Prostate gland (tissue), 2 donors: ENCODE results near the gene SRP68.

ENCODE experiments used
- POLR2A ChIP-seq: fragments of 450-650 bp; IDR thresholded peaks from one replicate; pipeline ENCODE4 v1.6.1; 2016; ENCODE audit warnings: antibody characterized with exemption, mild to moderate bottlenecking
- POLR2AphosphoS5 ChIP-seq: sonication (generic); formaldehyde crosslinking; IDR thresholded peaks from one replicate; pipeline ENCODE4 v1.6.1; 2017; ENCODE audit warnings: antibody characterized with exemption
- TF ChIP-seq, protein P1 (sequence below), 4 experiments: fragments of 200-600 bp in 2 of 4; fragments of 450-650 bp in 2 of 4; sonication (generic) in 2 of 4; IDR thresholded peaks; 1 replicate in 3 of 4; 2 replicates in 1 of 4; pipeline ENCODE4 v1.5.1; 2016 to 2019; ENCODE audit warnings: antibody characterized with exemption in 4 of 4, mild to moderate bottlenecking in 2 of 4, moderate library complexity in 2 of 4

- TF ChIP-seq POLR2AphosphoS5: no peak
- TF ChIP-seq, protein P1, sequence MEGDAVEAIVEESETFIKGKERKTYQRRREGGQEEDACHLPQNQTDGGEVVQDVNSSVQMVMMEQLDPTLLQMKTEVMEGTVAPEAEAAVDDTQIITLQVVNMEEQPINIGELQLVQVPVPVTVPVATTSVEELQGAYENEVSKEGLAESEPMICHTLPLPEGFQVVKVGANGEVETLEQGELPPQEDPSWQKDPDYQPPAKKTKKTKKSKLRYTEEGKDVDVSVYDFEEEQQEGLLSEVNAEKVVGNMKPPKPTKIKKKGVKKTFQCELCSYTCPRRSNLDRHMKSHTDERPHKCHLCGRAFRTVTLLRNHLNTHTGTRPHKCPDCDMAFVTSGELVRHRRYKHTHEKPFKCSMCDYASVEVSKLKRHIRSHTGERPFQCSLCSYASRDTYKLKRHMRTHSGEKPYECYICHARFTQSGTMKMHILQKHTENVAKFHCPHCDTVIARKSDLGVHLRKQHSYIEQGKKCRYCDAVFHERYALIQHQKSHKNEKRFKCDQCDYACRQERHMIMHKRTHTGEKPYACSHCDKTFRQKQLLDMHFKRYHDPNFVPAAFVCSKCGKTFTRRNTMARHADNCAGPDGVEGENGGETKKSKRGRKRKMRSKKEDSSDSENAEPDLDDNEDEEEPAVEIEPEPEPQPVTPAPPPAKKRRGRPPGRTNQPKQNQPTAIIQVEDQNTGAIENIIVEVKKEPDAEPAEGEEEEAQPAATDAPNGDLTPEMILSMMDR (IDR thresholded peaks at IDR 0.05): no peak
- no peak for TF ChIP-seq POLR2A
These were observed 678 bp downstream of the SRP68 start for GRCh38 chr17:76071531-76072147.
